Dermis blood vessel endothelial cell (primary cell): ENCODE measurements around the gene ATP7B. TPM values are rescaled to one million over a fixed set of nuclear protein-coding genes. Genes with fewer than 3 reads are reported as not detected.
"Not testable (repeated sequence)": the region's sequence is repeated elsewhere in the genome, so short reads cannot be mapped to it uniquely, and the experiment has no call there.

Experiments used
- DNase-seq: peaks from one replicate; pipeline ENCODE4 v3.0.0; 2010
- total RNA-seq: library from RNA; depleted of rRNA; stranded (reverse); fragments of >200 nt; gene quantifications from 2 replicates; pipeline ENCODE4 v1.2.3, GENCODE V29; 2014

Gene ATP7B
- total RNA-seq, 1 donor from 2014 or later: 6.1 TPM

GRCh38 chr13:51920267-51920666 lies 91.0 kb downstream of the ATP7B start:
- DNase-seq: no peak

DNA sequence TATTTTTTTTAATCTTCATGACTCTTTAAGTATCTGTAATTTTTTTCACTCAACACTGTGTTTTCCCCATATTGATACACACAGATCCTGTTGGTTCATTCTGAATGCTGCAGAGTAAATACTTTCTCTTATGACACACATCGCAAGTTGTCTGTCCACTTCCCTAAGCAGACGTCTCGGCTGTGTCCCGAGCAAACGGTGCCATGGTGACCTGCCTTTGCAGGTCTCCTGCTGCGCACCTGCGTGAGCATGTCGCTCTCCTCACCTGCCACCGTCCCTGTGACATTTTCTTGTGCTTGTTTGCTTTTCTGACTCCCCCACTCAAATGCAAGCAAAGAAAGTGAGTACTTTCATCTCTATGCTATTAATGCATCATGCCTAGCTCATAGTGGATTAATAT lies 91.7 kb downstream of the ATP7B start:
- DNase-seq: no peak

GRCh38 chr13:51916962-51917361 lies 94.3 kb downstream of the ATP7B start:
- DNase-seq: no peak

- DNase-seq: no peak
Observed at GRCh38 chr13:51916051-51916818, 95.0 kb downstream of the ATP7B start.

DNA sequence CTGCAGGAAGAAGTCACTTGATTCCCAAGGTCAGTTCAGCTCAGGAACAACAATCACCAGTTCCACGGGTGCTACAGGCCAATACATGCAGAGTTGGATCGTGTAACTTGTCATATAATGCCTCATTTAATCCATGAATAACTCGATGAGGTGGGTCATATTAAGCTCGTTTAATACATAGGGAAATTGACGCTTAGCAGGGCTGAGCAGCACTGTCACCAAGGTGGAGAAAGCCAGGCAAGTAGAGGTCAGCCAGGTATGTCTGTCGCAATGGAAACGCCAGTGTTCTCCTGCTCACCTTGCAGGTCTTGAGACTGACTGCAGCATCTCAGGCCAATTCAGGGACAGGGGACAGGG lies 97.1 kb downstream of the ATP7B start:
- DNase-seq: no peak

DNA sequence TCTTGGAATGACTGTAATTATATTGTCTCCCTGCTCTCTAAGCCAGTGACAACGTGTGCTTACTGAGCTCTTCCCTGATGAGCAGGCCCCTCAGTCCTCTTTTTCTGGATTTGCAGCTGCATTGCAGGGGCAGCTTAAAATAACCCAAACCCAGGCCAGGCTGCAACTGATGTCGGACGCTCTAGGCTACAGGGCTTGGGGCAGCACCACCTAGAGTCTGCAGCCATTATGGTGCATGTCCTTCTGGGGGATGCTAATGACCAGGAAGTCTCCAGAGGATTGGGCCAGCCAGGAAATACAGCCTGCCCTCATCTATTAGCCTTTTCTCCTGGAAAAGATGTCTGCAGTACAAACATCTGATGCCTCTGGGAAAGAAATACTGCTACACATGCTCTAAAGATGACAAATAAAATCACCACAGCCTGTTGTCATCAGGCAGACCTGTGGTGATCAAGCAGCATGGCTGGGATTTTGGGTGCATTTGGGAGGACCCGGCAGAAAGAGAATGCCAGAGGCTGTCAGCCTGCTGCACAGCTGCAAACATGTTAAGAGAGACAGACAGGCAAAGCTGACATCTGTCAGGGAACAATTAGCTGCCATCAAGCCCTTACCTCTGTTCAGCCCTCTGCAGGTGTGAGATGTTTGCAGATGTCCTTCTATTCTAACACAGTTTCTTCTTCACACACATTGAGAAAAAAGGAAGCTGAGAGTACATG lies 97.7 kb downstream of the ATP7B start:
- no peak for DNase-seq

DNA sequence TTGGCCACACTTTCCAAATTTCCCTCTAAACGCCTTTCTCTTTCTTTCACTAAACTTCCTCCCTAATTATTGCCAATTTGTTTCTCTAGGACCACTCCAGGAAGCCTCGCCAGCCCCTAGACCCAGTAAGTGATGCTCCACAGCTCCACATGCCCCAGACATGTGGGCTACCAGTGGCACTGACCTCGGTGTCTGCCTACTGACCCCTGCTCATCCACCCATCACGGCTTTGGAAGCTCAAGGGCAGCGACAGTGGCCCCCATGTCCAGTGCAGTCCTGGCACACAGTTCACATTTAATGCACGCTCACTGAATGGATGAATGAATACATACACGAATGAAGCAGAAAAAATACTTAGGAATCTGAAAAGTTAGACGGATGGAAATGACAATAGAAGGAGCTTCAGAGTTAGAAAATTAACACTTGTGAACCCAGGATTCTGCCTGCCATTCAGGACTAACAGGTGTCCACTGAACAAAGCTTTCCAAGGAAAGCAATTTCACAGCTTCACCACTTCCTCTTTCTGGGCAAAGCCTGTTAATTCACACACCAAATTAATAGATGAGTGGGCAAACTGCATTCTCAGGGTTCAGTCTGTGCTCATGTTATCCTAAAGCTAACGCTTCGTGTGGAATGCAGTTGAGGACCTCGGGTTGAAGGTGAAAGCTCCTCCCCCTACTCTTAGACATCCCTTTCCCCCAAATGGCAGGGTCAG lies 98.6 kb downstream of the ATP7B start:
- no peak for DNase-seq

DNA sequence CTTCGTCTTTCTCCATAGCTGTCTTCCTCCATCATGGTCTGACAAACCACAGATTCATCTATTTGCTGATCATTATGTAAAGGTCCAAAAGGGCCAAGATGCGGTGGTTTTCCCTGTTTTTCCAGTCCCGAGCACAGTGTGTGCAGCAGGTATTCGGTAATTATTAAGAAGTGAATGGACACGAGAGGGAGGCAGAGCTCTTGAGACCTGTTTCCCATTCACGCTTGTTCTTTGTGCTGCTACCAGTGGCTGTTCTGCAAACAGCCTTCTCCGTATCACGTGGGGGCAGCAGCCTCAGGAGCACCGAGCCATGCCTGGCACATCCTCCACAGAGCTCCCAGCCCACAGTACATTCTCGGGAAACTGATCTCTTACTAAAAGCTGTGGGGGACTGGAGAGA lies 99.2 kb downstream of the ATP7B start:
- no peak for DNase-seq

- DNase-seq: no peak
Observed at GRCh38 chr13:51910508-51910907, 100.7 kb downstream of the ATP7B start.

DNA sequence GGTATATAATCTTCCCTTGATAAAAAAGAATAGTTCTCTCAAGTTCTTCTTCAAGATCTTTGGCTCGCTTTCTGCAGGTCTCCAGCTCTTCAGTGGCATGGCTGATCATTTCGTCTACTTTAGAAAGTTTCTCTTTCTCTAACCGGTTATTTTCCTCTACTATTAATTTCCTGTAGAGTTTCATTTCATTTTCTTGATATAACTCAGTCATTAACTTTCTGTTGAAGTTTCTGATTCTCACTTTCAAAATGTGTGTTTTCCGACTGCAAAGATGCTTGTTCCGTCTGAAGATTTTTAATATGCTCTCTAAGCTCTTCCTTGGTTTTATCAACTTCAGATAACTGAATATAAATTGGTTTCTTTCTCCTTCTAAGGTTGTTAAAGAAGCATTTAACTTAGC lies 102.0 kb downstream of the ATP7B start:
- not testable (repeated sequence) for DNase-seq

DNA sequence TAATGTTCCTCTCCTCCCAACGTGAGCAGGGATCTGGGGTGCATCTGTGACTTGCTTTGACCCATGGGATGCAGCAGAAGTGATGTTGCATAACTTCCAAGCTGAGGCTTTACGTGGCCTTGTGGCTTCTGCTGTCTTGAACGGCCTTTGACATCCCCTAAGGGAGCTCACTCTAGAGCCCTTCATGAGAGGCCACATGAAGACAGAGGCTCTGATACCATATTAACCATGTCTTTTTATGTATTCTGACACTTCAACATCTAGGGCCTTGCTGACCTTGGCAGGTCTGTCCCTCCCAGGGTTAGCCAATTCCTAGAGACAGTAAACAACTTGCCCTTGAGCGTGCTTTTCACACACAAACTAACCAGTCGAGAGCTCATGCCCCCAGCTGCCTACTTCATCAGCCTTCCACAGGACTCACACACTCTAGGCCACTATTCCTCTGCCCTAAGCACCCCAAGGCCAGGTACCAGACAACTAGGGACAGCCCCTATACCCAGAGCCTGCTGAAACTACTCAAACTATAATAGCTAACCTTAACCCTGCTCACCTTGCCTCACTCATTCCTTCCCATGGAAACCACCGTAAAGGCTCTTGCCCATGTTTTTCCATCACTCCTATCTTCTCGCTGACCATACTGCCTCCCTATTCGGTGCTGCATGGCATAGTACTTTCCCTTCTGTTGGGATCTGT lies 104.1 kb downstream of the ATP7B start:
- no peak for DNase-seq

DNA sequence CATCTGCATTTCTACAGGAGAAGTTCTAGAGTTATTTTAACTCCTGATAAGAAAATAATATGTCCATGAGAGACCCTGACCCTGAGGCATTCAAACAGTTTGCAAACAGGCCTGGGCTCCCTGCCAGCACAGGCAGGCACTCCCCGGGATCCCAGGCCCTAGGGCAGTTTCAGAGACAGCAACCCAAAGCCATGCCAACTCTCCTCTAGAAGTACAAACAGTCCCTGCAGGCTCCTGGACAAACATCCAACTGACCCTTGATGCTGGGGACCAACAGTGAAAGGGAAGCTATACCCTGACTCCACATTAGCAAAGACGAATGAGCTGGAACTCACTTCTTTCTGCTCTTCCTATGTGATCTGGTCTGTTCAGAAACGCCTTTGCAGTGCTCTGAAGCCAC lies 104.7 kb downstream of the ATP7B start:
- no peak for DNase-seq

DNA sequence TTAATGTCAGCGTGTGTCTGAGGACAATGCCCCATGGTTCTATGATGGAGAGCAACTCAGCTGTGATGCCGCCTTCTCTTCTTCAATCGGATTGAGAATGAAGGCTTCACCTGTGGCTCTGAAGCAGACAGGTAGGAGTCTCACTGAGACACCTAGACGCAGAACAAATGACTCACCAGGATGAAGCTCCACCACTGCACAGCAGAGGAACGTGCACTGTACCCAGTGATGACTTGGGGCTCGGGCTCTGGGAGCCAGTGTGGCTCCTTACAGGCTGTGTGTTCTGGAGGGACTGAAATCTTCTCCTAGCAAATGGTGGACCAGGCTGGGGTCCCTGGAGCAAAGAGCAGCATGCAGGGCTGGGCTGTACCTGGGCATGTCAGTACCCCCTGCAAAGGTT lies 105.5 kb downstream of the ATP7B start:
- no peak for DNase-seq

GRCh38 chr13:51902776-51903175 lies 108.5 kb downstream of the ATP7B start:
- no peak for DNase-seq

- DNase-seq: no peak
Observed at GRCh38 chr13:51900471-51900870, 110.8 kb downstream of the ATP7B start.

GRCh38 chr13:51895906-51896888 lies 115.1 kb downstream of the ATP7B start:
- DNase-seq: peak; percentile 80

- DNase-seq: no peak
Observed at GRCh38 chr13:51894239-51894638, 117.0 kb downstream of the ATP7B start.

- no peak for DNase-seq
Observed at GRCh38 chr13:51892657-51893056, 118.6 kb downstream of the ATP7B start.

- no peak for DNase-seq
Observed at GRCh38 chr13:51887468-51887867, 123.8 kb downstream of the ATP7B start.

GRCh38 chr13:51885651-51886050 lies 125.6 kb downstream of the ATP7B start:
- no peak for DNase-seq

- no peak for DNase-seq
Observed at GRCh38 chr13:51883226-51883600, 128.0 kb downstream of the ATP7B start.
